WTC11 (cell line): Measurements from ENCODE around the gene TRIM50. TPM values are rescaled to one million over a fixed set of nuclear protein-coding genes. Genes with fewer than 3 reads are reported as not detected.

Experiments used
- ATAC-seq: fragments of 200-7000 bp; cut with Tn5 transposase; 2 replicates; pipeline ENCODE4 v1.10.0; 2021; ENCODE audit warnings: mild to moderate bottlenecking, moderate library complexity
- CTCF ChIA-PET: fragments of 300-600 bp; sonication (Branson Sonifier 250); formaldehyde crosslinking; loops from one replicate; lab custom pipeline; 2021; ENCODE audit warnings: antibody characterized with exemption; lab: Charles Lee
- POLR2A ChIA-PET: fragments of 350-600 bp; sonication (Branson Sonifier 250); formaldehyde crosslinking; loops from one replicate; lab custom pipeline; 2021; ENCODE audit warnings: antibody characterized with exemption; lab: Charles Lee
- DNase-seq: peaks from one replicate; pipeline ENCODE4 v3.0.0; 2021; ENCODE audit warnings: low spot score
- H3K27ac Mint-ChIP-seq: 2 replicates; pipeline ENCODE4 v1.8.0; 2021; ENCODE audit warnings: mixed read lengths
- H3K27me3 Mint-ChIP-seq: 2 replicates; pipeline ENCODE4 v1.8.0; 2021; ENCODE audit warnings: low read depth, mild to moderate bottlenecking, moderate library complexity, mixed read lengths
- H3K36me3 Mint-ChIP-seq: 2 replicates; pipeline ENCODE4 v1.8.0; 2021; ENCODE audit warnings: mixed read lengths
- H3K4me1 Mint-ChIP-seq: 2 replicates; pipeline ENCODE4 v1.8.0; 2022; ENCODE audit warnings: mixed read lengths
- H3K4me3 Mint-ChIP-seq: 2 replicates; pipeline ENCODE4 v1.8.0; 2021; ENCODE audit warnings: mild to moderate bottlenecking, moderate library complexity, mixed read lengths
- H3K9me3 Mint-ChIP-seq: 2 replicates; pipeline ENCODE4 v1.8.0; 2021; ENCODE audit warnings: mixed read lengths
- CREB1 ChIP-seq: sonication (generic); formaldehyde crosslinking; IDR thresholded peaks from 2 replicates; pipeline ENCODE4 v1.8.0; 2023; ENCODE audit warnings: mild to moderate bottlenecking, missing genetic modification reagents
- CREM ChIP-seq: sonication (generic); formaldehyde crosslinking; IDR thresholded peaks from 2 replicates; pipeline ENCODE4 v1.8.1; 2022; ENCODE audit warnings: mild to moderate bottlenecking, missing genetic modification reagents, moderate library complexity
- FOXJ3 ChIP-seq: sonication (generic); formaldehyde crosslinking; IDR thresholded peaks from 2 replicates; pipeline ENCODE4 v1.9.0; 2021; ENCODE audit warnings: missing genetic modification reagents, mild to moderate bottlenecking, borderline replicate concordance
- GTF2I ChIP-seq: fragments of 250-450 bp; sonication (Bioruptor Pico); conservative IDR thresholded peaks from 2 replicates; pipeline ENCODE4 v1.4.0; 2021; ENCODE audit warnings: mild to moderate bottlenecking
- IRF2 ChIP-seq: sonication (generic); formaldehyde crosslinking; IDR thresholded peaks from 2 replicates; pipeline ENCODE4 v1.8.0; 2022; ENCODE audit warnings: low read depth, missing genetic modification reagents, borderline replicate concordance
- MYBL2 ChIP-seq: sonication (generic); formaldehyde crosslinking; IDR thresholded peaks from 2 replicates; pipeline ENCODE4 v1.8.1; 2023; ENCODE audit warnings: mild to moderate bottlenecking, moderate library complexity, missing genetic modification reagents
- NR1H2 ChIP-seq: sonication (generic); formaldehyde crosslinking; IDR thresholded peaks from 2 replicates; pipeline ENCODE4 v1.9.0; 2021; ENCODE audit warnings: mild to moderate bottlenecking, moderate library complexity, missing genetic modification reagents
- OVOL2 ChIP-seq: fragments of 250-450 bp; sonication (Bioruptor Pico); IDR thresholded peaks from 2 replicates; pipeline ENCODE4 v1.9.0; 2021; ENCODE audit warnings: mild to moderate bottlenecking, borderline replicate concordance
- RORB ChIP-seq: fragments of 250-450 bp; sonication (Bioruptor Pico); IDR thresholded peaks from 2 replicates; pipeline ENCODE4 v1.9.0; 2021; ENCODE audit warnings: mild to moderate bottlenecking
- SP1 ChIP-seq: sonication (generic); formaldehyde crosslinking; conservative IDR thresholded peaks from 2 replicates; pipeline ENCODE4 v1.8.1; 2022; ENCODE audit warnings: missing genetic modification reagents
- ZNF121 ChIP-seq: sonication (generic); formaldehyde crosslinking; IDR thresholded peaks from 2 replicates; pipeline ENCODE4 v1.8.0; 2023; ENCODE audit warnings: missing genetic modification reagents
- ZNF138 ChIP-seq: sonication (generic); formaldehyde crosslinking; conservative IDR thresholded peaks from 2 replicates; pipeline ENCODE4 v1.8.1; 2022; ENCODE audit warnings: mild to moderate bottlenecking, moderate library complexity, missing genetic modification reagents
- ZNF263 ChIP-seq: sonication (generic); formaldehyde crosslinking; IDR thresholded peaks from 2 replicates; pipeline ENCODE4 v1.8.1; 2022; ENCODE audit warnings: low read depth, mild to moderate bottlenecking, moderate library complexity, missing genetic modification reagents
- ZNF671 ChIP-seq: fragments of 250-450 bp; sonication (Bioruptor Pico); IDR thresholded peaks from 2 replicates; pipeline ENCODE4 v1.8.0; 2021; ENCODE audit warnings: mild to moderate bottlenecking
- total RNA-seq: library from RNA; stranded (reverse); gene quantifications from 3 replicates; pipeline ENCODE4 v1.2.3, GENCODE V29; 2021
- TF ChIP-seq, protein P1 (sequence below): sonication (generic); formaldehyde crosslinking; IDR thresholded peaks from 2 replicates; pipeline ENCODE4 v1.8.0; 2023; ENCODE audit warnings: mild to moderate bottlenecking, missing genetic modification reagents
- TF ChIP-seq, protein P2 (sequence below): sonication (generic); formaldehyde crosslinking; IDR thresholded peaks from 2 replicates; pipeline ENCODE4 v1.8.0; 2022; ENCODE audit warnings: mild to moderate bottlenecking, missing genetic modification reagents
- TF ChIP-seq, protein P3 (sequence below): sonication (generic); formaldehyde crosslinking; IDR thresholded peaks from 2 replicates; pipeline ENCODE4 v1.8.1; 2022; ENCODE audit warnings: mild to moderate bottlenecking, missing genetic modification reagents, moderate library complexity, borderline replicate concordance
- TF ChIP-seq, protein P4 (sequence below): sonication (generic); formaldehyde crosslinking; IDR thresholded peaks from 2 replicates; pipeline ENCODE4 v1.8.1; 2023; ENCODE audit warnings: mild to moderate bottlenecking, moderate library complexity, missing genetic modification reagents
- TF ChIP-seq, protein P5 (sequence below): sonication (generic); formaldehyde crosslinking; IDR thresholded peaks from 2 replicates; pipeline ENCODE4 v1.8.1; 2022; ENCODE audit warnings: missing genetic modification reagents, borderline replicate concordance
- TF ChIP-seq, protein P6 (sequence below): sonication (generic); formaldehyde crosslinking; IDR thresholded peaks from 2 replicates; pipeline ENCODE4 v1.8.0; 2023; ENCODE audit warnings: missing genetic modification reagents
- TF ChIP-seq, protein P7 (sequence below): sonication (generic); formaldehyde crosslinking; IDR thresholded peaks from 2 replicates; pipeline ENCODE4 v1.8.0; 2022; ENCODE audit warnings: mild to moderate bottlenecking, missing genetic modification reagents
- TF ChIP-seq, protein P8 (sequence below): sonication (generic); formaldehyde crosslinking; IDR thresholded peaks from 2 replicates; pipeline ENCODE4 v1.8.0; 2022; ENCODE audit warnings: mild to moderate bottlenecking, missing genetic modification reagents
- TF ChIP-seq, protein P9 (sequence below): fragments of 250-450 bp; sonication (Bioruptor Pico); IDR thresholded peaks from 2 replicates; pipeline ENCODE4 v1.9.0; 2021; ENCODE audit warnings: mild to moderate bottlenecking

TRIM50 gene
- total RNA-seq, 1 experiment from 2014 or later = 0.15 TPM

DNA sequence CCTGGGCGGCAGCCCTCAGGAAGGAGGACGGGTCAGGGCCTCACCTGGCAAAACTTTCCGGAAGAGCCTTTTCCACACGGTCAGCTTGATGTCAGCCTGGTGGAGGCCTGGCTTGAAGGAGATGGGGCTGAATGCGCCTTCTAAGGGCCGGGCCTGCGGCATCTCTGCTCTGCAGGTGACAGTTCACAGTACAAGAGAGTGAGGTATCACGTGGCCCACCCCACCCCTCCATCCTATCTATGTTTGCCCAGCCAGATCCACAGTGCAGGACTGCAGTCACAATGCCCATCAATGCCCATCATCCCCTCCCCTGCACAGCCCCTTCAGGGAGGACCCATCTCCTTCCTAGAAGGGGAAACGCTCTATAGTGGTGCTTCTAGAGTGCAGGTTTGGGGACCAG, 11.4 kb downstream of the TRIM50 start:
- TF ChIP-seq, protein P1, sequence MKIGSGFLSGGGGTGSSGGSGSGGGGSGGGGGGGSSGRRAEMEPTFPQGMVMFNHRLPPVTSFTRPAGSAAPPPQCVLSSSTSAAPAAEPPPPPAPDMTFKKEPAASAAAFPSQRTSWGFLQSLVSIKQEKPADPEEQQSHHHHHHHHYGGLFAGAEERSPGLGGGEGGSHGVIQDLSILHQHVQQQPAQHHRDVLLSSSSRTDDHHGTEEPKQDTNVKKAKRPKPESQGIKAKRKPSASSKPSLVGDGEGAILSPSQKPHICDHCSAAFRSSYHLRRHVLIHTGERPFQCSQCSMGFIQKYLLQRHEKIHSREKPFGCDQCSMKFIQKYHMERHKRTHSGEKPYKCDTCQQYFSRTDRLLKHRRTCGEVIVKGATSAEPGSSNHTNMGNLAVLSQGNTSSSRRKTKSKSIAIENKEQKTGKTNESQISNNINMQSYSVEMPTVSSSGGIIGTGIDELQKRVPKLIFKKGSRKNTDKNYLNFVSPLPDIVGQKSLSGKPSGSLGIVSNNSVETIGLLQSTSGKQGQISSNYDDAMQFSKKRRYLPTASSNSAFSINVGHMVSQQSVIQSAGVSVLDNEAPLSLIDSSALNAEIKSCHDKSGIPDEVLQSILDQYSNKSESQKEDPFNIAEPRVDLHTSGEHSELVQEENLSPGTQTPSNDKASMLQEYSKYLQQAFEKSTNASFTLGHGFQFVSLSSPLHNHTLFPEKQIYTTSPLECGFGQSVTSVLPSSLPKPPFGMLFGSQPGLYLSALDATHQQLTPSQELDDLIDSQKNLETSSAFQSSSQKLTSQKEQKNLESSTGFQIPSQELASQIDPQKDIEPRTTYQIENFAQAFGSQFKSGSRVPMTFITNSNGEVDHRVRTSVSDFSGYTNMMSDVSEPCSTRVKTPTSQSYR (CRISPR knock-in tag) = no peak
- no peak for TF ChIP-seq IRF2
- TF ChIP-seq, protein P2, sequence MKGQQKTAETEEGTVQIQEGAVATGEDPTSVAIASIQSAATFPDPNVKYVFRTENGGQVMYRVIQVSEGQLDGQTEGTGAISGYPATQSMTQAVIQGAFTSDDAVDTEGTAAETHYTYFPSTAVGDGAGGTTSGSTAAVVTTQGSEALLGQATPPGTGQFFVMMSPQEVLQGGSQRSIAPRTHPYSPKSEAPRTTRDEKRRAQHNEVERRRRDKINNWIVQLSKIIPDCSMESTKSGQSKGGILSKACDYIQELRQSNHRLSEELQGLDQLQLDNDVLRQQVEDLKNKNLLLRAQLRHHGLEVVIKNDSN (CRISPR knock-in tag) = no peak
- TF ChIP-seq, protein P3, sequence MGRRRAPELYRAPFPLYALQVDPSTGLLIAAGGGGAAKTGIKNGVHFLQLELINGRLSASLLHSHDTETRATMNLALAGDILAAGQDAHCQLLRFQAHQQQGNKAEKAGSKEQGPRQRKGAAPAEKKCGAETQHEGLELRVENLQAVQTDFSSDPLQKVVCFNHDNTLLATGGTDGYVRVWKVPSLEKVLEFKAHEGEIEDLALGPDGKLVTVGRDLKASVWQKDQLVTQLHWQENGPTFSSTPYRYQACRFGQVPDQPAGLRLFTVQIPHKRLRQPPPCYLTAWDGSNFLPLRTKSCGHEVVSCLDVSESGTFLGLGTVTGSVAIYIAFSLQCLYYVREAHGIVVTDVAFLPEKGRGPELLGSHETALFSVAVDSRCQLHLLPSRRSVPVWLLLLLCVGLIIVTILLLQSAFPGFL (CRISPR knock-in tag) = no peak
- no peak for TF ChIP-seq SP1 (CRISPR knock-in tag)
- Mint-ChIP-seq H3K27ac (no peak overlapping the region), H3K4me3 (no peak overlapping the region), H3K27me3 (peaks cover under 1% of the 10 kb centered on the region; the same call in 1 of the 2 replicates), H3K9me3 (no peaks in the 10 kb centered on the region), H3K36me3 (no peaks in the 10 kb centered on the region), H3K4me1 (peaks cover under 1% of the 10 kb centered on the region)
- ChIA-PET POLR2A (no interaction called here), CTCF (no interaction called here)
- DNase-seq = peak; percentile 9
- ATAC-seq = no peak

DNA sequence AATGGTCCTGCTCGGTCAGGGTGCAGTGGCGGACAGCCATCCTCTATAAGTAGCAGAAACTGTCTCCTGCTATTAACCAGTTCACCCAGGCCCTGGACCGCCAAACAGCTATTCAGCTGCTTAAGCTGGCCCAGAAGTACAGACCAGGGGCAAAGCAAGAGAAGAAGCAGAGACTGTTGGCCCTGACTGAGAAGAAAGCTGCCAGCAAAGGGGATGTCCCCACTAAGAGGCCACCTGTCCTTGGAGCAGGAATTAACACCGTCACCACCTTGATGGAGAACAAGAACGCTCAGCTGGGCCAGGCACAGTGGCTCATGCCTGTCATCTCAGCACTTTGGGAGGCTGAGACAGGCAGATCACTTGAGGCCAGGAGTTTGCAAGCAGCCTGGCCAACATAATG, 13.6 kb downstream of the TRIM50 start:
- ChIA-PET CTCF (interaction anchor here (0.9 kb wide), 1 partner anchor 10 kb away, joined by 4 read pairs; no protein-coding TSS in a partner anchor), POLR2A (no interaction called here)
- Mint-ChIP-seq H3K4me3 (no peak overlapping the region), H3K4me1 (no peaks in the 10 kb centered on the region), H3K9me3 (no peaks in the 10 kb centered on the region), H3K36me3 (no peaks in the 10 kb centered on the region), H3K27me3 (peaks cover 15% of the 10 kb centered on the region), H3K27ac (no peak overlapping the region)
- TF ChIP-seq IRF2 = no peak
- TF ChIP-seq ZNF138 = no peak
- TF ChIP-seq FOXJ3 = no peak
- TF ChIP-seq GTF2I = no peak
- TF ChIP-seq CREM (CRISPR knock-in tag) = no peak
- no peak for TF ChIP-seq ZNF121 (CRISPR knock-in tag)
- TF ChIP-seq ZNF263 (CRISPR knock-in tag) = no peak
- TF ChIP-seq, protein P4, sequence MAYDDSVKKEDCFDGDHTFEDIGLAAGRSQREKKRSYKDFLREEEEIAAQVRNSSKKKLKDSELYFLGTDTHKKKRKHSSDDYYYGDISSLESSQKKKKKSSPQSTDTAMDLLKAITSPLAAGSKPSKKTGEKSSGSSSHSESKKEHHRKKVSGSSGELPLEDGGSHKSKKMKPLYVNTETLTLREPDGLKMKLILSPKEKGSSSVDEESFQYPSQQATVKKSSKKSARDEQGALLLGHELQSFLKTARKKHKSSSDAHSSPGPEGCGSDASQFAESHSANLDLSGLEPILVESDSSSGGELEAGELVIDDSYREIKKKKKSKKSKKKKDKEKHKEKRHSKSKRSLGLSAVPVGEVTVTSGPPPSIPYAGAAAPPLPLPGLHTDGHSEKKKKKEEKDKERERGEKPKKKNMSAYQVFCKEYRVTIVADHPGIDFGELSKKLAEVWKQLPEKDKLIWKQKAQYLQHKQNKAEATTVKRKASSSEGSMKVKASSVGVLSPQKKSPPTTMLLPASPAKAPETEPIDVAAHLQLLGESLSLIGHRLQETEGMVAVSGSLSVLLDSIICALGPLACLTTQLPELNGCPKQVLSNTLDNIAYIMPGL = no peak
- TF ChIP-seq, protein P5, sequence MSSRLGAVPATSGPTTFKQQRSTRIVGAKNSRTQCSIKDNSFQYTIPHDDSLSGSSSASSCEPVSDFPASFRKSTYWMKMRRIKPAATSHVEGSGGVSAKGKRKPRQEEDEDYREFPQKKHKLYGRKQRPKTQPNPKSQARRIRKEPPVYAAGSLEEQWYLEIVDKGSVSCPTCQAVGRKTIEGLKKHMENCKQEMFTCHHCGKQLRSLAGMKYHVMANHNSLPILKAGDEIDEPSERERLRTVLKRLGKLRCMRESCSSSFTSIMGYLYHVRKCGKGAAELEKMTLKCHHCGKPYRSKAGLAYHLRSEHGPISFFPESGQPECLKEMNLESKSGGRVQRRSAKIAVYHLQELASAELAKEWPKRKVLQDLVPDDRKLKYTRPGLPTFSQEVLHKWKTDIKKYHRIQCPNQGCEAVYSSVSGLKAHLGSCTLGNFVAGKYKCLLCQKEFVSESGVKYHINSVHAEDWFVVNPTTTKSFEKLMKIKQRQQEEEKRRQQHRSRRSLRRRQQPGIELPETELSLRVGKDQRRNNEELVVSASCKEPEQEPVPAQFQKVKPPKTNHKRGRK = no peak
- TF ChIP-seq, protein P6, sequence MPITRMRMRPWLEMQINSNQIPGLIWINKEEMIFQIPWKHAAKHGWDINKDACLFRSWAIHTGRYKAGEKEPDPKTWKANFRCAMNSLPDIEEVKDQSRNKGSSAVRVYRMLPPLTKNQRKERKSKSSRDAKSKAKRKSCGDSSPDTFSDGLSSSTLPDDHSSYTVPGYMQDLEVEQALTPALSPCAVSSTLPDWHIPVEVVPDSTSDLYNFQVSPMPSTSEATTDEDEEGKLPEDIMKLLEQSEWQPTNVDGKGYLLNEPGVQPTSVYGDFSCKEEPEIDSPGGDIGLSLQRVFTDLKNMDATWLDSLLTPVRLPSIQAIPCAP (CRISPR knock-in tag) = no peak
- no peak for TF ChIP-seq RORB (CRISPR knock-in tag)
- no peak for TF ChIP-seq MYBL2 (CRISPR knock-in tag)
- TF ChIP-seq, protein P7, sequence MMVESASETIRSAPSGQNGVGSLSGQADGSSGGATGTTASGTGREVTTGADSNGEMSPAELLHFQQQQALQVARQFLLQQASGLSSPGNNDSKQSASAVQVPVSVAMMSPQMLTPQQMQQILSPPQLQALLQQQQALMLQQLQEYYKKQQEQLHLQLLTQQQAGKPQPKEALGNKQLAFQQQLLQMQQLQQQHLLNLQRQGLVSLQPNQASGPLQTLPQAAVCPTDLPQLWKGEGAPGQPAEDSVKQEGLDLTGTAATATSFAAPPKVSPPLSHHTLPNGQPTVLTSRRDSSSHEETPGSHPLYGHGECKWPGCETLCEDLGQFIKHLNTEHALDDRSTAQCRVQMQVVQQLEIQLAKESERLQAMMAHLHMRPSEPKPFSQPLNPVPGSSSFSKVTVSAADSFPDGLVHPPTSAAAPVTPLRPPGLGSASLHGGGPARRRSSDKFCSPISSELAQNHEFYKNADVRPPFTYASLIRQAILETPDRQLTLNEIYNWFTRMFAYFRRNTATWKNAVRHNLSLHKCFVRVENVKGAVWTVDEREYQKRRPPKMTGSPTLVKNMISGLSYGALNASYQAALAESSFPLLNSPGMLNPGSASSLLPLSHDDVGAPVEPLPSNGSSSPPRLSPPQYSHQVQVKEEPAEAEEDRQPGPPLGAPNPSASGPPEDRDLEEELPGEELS (CRISPR knock-in tag) = no peak
- no peak for TF ChIP-seq OVOL2 (CRISPR knock-in tag)
- TF ChIP-seq NR1H2 (CRISPR knock-in tag) = no peak
- TF ChIP-seq ZNF671 = no peak
- TF ChIP-seq, protein P8, sequence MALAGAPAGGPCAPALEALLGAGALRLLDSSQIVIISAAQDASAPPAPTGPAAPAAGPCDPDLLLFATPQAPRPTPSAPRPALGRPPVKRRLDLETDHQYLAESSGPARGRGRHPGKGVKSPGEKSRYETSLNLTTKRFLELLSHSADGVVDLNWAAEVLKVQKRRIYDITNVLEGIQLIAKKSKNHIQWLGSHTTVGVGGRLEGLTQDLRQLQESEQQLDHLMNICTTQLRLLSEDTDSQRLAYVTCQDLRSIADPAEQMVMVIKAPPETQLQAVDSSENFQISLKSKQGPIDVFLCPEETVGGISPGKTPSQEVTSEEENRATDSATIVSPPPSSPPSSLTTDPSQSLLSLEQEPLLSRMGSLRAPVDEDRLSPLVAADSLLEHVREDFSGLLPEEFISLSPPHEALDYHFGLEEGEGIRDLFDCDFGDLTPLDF (CRISPR knock-in tag) = no peak
- TF ChIP-seq, protein P9, sequence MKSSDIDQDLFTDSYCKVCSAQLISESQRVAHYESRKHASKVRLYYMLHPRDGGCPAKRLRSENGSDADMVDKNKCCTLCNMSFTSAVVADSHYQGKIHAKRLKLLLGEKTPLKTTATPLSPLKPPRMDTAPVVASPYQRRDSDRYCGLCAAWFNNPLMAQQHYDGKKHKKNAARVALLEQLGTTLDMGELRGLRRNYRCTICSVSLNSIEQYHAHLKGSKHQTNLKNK (CRISPR knock-in tag) = no peak
- no peak for TF ChIP-seq CREB1 (CRISPR knock-in tag)
- ATAC-seq (no peak), DNase-seq (peak; percentile 4)
